ENCODE measurements around the gene ABHD17B.

- TF ChIP-seq POLR2A (IDR thresholded peaks at IDR 0.05) (no peak), CTCF (IDR thresholded peaks at IDR 0.05) (no peak)
Observed at GRCh38 chr9:71826279-71826678, 84.7 kb downstream of the ABHD17B start.

Measured in adrenal gland (tissue), 5 donors.